Measurements from ENCODE around the gene IER5L.

DNA sequence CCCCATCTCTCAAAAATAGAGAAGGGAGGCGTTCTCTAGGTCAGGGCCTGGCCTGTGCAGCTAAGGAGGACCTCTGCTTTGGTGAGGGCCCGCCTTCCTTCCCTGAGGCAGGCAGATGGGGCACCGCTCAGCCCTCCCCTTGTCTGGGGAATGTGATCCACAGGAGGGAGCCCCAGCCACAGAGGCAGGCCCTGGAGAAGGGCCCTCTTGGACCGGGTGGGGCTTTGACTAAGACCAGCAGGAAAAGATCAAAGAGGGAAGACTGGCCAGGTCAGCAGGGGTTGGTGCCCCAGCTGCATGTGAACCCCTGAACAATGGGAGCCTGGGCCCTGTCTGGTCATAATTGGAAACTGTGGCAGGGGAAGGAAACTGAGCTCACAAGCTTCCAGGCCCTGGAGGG lies 45.0 kb downstream of the IER5L start:
- TF ChIP-seq POLR2A (IDR thresholded peaks at IDR 0.05), result no peak
- TF ChIP-seq, protein P1, sequence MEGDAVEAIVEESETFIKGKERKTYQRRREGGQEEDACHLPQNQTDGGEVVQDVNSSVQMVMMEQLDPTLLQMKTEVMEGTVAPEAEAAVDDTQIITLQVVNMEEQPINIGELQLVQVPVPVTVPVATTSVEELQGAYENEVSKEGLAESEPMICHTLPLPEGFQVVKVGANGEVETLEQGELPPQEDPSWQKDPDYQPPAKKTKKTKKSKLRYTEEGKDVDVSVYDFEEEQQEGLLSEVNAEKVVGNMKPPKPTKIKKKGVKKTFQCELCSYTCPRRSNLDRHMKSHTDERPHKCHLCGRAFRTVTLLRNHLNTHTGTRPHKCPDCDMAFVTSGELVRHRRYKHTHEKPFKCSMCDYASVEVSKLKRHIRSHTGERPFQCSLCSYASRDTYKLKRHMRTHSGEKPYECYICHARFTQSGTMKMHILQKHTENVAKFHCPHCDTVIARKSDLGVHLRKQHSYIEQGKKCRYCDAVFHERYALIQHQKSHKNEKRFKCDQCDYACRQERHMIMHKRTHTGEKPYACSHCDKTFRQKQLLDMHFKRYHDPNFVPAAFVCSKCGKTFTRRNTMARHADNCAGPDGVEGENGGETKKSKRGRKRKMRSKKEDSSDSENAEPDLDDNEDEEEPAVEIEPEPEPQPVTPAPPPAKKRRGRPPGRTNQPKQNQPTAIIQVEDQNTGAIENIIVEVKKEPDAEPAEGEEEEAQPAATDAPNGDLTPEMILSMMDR (IDR thresholded peaks at IDR 0.05 in 8 of 11, conservative IDR thresholded peaks at IDR 0.05 in 3 of 11), result no peak
